NCI-H128 (cell line): ENCODE results near the gene CYTH2.

Experiments
- DNase-seq: peaks from one replicate; lab custom pipeline; 2025; ENCODE audit not compliant: unreplicated experiment; lab: John Stamatoyannopoulos, UW

Gene CYTH2, protein sequence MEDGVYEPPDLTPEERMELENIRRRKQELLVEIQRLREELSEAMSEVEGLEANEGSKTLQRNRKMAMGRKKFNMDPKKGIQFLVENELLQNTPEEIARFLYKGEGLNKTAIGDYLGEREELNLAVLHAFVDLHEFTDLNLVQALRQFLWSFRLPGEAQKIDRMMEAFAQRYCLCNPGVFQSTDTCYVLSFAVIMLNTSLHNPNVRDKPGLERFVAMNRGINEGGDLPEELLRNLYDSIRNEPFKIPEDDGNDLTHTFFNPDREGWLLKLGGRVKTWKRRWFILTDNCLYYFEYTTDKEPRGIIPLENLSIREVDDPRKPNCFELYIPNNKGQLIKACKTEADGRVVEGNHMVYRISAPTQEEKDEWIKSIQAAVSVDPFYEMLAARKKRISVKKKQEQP

DNA sequence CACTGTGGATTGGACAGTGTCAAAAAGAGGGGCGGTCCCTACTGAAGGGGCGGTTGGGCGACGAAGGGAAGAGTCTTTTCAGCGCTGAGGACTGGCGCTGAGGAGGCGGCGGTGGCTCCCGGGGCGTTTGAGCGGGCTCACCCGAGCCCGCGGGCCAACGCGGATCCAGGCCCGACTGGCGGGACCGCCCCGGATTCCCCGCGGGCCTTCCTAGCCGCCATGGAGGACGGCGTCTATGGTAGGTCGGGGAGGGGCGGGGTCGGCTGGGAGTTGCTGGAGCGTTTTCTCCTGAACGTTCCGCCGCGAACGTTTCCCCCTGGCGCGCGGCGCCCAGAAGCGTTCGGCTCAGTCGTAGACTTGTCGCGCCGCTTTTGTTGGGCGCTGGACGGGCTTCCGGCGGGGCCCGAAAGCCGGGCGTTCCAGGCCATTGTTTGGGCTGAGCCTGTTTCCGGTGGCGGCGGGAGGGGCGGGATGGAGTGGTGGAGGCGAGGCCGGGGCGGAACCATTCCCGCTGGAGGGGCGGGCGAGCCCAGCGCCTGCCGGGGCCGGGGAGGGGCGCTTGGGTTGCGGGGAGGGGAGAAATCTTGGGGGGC lies at the start of gene CYTH2:
Gene CYTH2, plus strand, starts transcription at position 81 of the 593 bp plus-strand sequence. Its CDS starts 139 bp downstream, at position 220.
- DNase-seq = no peak

DNA sequence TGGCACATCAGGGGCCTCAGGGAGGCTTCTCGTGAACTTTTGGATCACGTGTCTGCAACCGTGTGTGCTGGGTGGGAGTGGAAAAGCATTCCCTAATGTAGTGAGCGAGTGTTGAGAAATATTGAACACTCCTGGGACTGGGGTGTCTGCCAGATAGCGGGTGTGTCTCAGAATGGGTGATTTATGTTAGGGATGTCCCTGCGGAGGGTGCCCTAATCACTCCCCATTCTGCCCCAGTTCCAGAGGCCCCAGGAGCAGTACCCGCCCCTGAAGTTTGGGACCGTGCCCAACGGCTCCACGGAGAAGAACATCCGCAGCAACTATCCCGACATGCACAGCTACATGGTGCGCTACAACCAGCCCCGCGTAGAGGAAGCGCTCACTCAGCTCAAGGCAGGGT lies 47.6 kb upstream of the CYTH2 start:
- DNase-seq = no peak

DNA sequence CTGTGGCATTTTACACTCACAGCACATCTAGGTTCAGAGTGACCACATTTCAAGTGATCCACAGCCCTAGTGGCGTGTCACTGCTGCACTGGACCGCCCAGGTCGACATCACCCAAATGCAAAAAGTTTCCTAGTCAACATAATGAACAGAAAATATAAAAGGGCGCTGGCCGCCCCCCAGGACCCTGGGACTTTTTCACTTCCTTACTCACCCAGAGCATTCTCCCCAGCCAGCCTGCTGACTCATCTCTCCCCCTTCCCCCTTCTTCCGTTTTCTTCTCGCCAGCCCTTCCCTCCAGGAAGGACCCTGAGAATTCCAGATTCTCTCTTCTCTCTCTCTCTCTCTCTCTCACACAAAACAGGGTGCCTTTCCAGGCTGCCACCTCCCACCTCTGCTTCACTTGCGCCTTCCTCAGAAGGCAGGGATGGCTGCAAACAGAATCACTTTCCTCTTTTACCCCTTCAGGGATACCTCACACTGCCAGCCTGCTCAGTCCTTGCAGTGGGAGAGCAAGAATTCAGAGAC lies 44.4 kb upstream of the CYTH2 start:
- no peak for DNase-seq

DNA sequence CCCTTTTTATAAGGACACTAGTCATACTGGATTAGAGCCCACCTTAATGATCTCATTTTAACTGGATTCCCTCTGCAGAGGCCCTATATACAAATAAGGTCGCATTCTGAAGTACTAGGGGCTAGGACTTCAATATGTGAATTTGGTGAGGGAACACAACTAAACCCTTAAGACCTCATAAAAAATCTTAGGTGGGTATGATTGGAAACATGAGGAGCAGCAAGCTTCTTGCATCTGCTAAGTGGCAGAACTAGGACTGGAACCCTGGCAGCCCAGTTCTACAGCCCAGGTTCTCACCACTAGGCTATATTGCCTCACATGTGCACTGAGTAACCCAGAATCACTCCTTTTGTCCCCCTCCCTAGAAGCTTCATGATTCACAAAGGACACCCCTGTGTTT lies 40.5 kb upstream of the CYTH2 start:
- no peak for DNase-seq

DNA sequence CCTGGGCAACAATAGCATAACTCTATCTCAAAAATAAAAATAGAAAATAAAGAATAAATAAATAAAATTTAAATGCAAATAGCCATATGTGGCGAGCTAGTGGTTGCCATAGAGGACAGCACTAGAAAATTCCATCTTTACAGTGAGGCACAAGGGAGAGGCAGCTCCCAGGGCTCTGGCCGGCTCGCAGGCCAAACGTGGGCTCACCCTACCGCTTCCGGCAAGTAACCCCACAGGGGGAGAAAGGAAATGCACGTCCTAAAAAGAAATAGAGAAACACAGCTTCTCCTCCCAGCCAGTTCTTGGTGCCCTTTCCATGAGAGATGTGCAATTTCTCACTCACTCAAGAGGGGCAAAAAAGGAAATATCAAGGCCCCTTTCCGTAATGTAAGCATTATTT lies 35.8 kb upstream of the CYTH2 start:
- no peak for DNase-seq

DNA sequence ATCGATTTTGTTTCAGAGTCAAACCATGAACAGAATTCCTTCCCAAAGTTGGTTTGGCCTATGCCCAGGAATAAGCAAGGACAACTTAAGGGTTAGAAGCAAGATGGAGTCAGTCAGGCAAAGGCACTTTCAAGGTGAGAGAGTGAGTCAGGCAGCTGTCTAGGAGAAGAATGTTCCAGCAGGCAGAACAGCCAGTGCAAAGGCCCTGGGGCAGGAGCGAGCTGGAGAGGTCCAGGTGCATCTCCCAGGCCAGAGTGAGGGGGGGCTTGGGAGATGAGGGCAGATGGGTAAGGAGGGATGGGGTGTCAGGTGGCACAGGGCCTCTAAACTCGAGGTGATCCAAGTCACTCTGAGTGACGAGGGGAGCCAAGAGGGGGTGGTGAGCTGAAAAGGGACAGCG lies 32.6 kb upstream of the CYTH2 start:
- no peak for DNase-seq

DNA sequence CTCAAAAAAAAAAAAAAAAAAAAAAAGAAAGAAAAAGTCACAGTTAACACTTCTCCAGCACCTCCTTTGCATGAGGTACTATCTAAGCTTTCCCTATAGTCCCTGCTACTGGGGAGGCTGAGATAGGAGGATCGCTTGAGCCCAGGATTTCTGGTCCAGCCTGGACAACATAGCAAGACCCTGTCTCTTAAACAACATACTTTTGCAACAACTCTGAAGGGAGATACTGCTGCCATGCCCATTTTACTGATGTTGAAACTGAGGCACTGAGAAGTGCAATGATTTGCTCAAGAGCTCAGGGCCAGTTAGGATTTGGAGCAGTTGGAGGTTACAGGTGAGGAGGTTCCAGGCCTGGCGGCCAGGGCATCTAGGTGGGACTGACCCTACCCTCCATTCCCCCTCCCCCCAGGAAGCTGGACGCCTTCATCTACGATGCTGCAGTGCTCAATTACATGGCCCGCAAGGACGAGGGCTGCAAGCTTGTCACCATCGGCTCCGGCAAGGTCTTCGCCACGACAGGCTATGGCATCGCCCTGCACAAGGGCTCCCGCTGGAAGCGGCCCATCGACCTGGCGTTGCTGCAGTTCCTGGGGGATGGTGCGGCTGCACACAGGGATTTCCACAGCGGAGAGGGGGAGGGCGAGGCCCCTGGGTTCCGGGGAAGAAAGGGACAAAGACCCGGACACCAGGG lies 27.7 kb upstream of the CYTH2 start:
- no peak for DNase-seq

DNA sequence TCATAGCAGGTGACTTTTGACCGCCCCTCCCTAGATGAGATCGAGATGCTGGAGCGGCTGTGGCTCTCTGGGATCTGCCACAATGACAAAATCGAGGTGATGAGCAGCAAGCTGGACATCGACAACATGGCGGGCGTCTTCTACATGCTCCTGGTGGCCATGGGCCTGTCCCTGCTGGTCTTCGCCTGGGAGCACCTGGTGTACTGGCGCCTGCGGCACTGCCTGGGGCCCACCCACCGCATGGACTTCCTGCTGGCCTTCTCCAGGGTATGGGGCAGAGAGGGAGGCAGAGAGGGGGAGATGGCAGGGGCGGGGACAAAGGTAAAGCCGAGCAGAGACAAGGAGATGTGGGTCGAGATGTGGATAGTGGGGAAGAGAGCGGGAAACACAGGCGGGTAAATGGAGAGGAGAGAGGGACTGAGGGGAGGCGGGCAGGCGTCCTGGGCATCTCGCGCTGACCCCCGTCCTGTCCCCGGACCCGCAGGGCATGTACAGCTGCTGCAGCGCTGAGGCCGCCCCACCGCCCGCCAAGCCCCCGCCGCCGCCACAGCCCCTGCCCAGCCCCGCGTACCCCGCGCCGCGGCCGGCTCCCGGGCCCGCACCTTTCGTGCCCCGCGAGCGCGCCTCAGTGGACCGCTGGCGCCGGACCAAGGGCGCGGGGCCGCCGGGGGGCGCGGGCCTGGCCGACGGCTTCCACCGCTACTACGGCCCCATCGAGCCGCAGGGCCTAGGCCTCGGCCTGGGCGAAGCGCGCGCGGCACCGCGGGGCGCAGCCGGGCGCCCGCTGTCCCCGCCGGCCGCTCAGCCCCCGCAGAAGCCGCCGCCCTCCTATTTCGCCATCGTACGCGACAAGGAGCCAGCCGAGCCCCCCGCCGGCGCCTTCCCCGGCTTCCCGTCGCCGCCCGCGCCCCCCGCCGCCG lies 26.8 kb upstream of the CYTH2 start:
- no peak for DNase-seq

DNA sequence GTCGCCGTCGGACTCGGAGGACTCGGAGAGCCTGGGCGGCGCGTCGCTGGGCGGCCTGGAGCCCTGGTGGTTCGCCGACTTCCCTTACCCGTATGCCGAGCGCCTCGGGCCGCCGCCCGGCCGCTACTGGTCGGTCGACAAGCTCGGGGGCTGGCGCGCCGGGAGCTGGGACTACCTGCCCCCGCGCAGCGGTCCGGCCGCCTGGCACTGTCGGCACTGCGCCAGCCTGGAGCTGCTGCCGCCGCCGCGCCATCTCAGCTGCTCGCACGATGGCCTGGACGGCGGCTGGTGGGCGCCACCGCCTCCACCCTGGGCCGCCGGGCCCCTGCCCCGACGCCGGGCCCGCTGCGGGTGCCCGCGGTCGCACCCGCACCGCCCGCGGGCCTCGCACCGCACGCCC lies 25.9 kb upstream of the CYTH2 start:
- DNase-seq = no peak

DNA sequence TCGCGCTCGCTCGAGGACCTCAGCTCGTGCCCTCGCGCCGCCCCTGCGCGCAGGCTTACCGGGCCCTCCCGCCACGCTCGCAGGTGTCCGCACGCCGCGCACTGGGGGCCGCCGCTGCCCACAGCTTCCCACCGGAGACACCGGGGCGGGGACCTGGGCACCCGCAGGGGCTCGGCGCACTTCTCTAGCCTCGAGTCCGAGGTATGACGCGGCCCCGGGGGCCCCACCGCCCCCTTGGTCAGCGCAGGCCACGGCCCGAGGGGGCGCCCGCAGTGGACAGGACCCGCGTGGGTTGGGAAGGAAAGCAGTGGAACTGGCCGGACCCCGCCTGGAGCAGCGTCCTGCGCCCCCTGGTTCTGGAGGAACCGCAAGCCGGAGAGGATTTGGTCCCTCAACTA lies 25.4 kb upstream of the CYTH2 start:
- DNase-seq = no peak

DNA sequence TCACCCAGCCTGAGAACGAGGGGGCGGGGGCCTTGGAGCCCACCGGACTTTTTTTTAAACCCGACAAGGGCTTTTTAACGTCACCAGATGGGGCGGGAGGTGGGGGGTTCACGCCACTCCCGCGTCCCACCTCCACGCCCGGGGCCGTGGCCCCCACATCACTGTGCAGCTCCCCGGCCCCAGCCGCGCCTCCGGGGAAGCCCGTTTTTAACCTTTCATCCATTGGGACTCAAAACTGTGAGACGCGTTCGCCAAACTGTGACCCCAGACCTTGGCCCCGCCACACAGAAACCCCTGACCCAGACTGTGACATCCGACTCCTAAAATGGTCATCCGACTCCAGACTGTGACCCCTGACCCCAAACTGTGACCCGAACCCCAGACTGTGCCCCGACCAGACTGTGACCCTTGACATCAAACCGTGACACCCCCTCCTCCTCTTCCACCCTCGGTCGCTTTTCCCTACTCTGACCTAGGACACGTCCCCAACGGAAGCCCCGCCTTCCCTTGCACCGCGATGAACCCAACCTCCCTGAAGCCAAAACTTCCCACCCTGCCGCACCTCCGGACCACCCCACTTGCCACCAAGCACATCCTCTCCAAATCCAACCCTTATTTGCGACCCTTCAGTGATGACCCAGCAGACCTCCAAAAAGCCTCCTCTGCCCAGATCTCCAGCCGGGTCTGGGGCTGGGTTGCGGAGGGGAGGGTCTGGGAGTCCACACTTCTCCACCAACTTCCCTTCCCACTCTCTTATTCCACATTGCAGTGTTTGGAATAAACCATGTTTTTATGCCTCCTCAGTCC lies 24.8 kb upstream of the CYTH2 start:
- no peak for DNase-seq

DNA sequence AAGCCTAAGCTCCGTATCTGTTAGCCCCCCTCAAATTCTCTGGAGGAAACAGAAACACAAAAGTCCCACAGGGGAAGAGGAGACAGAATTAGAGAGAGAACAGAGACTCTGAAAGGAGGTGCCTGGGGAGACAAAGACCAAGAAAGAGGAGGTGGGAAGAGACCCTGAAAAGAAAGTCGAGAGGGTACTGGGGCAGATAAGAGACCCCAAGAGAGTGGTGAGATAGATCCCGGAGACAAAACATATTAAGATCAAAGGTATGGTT lies 24.3 kb upstream of the CYTH2 start:
- DNase-seq = no peak

DNA sequence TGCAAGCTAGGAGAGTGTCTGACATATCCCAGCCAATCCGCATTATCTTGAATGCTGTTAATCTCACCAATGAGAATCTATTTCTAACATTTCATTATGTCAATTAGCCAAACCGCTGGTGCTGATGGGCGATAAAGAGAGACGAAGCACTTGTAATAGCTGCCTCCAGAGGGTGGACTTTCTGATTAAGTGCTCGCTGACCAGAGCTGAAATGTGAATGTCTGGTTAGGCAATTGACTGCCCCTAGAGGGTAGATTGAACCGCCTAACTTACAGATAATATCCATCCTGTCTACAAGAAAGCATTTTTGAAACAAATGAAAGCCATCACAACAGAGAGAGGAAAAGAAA lies 23.9 kb upstream of the CYTH2 start:
- DNase-seq = peak; percentile 77

DNA sequence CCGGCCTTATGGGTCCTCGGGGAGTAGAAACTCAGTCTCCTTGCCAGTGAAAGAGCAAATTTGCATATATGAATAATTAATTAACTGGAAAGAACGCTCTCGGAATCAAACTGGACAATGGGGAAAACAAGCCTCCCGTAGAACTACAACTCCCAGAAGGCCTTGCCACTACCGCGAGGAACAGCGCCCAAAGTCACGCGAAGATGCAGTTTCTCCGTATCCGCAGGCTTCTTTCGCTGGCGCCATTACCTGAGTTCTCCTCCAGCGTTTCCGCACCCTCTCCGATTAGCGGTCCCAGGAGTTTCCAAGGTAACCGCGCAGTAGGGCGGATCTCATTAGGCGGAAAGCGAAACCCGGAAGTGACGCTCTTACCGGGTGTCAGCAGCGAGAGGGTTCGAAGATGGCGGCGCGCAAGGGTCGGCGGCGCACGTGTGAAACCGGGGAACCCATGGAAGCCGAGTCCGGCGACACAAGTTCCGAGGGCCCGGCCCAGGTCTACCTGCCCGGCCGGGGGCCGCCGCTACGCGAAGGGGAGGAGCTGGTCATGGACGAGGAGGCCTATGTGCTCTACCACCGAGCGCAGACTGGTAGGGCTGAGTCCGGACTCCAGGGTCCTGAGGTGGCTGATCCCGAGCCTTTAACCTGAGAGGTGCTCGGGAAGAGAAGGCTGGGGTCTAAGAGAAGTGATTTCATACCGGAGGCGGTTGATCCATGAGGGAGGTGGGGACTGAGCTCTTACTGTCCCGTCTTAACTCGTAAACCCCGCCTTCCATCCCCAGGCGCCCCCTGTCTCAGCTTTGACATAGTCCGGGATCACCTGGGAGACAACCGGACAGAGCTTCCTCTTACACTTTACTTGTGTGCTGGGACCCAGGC lies 23.3 kb upstream of the CYTH2 start, which contains the start of gene GRWD1:
Gene GRWD1, plus strand, starts transcription at position 378 of the 876 bp plus-strand sequence. Its CDS starts 23 bp downstream, at position 401.
- peak; percentile 91 for DNase-seq

DNA sequence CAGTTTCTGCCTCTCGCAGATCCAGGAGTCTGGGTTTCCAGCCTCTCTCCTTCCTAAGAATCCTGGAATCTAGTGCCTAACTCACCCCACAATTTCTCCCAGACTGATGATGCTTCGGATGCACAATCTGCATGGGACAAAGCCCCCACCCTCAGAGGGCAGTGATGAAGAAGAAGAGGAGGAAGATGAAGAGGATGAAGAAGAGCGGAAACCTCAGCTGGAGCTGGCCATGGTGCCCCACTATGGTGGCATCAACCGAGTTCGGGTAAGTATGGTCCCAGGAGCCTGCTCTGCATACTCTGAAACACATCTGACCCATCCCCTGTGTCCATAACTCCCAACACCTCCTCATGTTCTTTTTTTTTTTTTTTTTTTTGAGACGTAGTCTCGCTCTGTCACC lies 22.6 kb upstream of the CYTH2 start:
- no peak for DNase-seq

DNA sequence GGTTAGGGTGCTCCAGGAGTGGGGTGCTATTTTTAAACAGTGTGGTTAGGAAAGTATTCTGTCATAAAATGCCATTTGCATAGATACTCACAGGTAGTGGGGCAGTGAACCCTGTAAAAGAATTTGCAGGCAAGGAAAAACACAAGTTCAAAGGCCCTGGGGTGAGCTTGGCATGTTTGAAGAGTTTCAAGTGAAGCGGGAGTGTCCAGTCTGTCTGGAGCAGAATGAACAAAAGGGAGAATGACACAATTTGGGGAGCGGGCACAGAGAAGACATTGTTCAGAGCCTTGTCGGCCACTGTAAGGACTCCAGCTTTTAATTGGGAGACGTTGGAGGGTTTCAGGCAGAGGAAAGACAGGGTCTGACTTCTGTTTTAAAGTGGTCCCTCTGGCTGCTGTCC lies 20.6 kb upstream of the CYTH2 start:
- DNase-seq = no peak

DNA sequence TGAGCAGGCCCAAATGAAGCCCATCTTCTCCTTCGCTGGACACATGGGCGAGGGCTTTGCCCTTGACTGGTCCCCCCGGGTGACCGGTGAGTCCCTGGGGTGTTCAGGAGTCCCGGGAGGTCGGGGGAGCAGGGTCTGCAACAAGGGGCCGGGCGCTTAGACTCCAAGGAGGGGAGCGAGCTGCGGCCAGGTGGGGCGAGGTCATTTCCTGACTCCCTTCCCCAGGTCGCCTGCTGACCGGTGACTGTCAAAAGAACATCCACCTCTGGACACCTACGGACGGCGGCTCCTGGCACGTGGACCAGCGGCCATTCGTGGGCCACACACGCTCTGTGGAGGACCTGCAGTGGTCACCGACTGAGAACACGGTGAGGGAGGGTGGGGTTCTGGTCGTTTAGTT lies 18.7 kb upstream of the CYTH2 start:
- no peak for DNase-seq

DNA sequence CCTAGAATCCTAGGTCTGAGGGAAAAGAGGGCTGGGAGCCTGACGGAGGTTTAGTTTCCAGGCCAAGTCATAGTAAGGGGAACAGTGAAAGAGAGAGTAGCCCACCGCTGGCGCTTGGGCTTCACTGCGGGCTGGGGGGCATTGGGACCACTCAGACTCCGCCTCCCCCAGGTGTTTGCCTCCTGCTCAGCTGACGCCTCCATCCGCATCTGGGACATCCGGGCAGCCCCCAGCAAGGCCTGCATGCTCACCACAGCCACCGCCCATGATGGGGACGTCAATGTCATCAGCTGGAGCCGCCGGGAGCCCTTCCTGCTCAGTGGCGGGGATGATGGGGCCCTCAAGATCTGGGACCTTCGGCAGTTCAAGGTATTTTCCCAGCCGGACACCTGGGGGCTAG lies 18.3 kb upstream of the CYTH2 start:
- DNase-seq = no peak

DNA sequence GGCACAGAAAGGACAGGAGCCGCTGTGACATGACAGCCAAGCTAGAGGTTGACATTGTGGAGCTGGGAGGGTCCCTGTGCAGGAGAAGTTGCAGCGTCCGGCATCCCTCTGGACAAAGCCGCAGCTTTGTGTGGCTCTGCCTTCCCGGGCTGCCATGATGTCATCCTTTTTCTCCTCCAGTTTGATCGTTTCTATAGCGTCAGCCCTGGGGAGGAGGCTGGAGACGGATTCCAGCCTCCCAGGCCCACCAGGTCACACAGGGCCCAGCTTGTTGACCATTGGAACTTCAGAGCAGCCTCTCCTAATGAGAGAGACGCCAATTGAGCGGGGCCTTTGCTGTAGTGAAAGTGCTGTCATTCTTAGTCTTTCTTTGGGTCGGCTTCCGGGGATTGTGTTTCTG lies 17.5 kb upstream of the CYTH2 start:
- no peak for DNase-seq
